ENCODE results near the gene PDIA5. TPM values are rescaled to one million over a fixed set of nuclear protein-coding genes. Genes with fewer than 3 reads are reported as not detected.
A peak's percentile ranks its signal among the peaks of the same experiment; 100 is the strongest.

Gene PDIA5
- total RNA-seq, 2 donors from 2014 or later = 8.4 to 19.2 TPM

DNA sequence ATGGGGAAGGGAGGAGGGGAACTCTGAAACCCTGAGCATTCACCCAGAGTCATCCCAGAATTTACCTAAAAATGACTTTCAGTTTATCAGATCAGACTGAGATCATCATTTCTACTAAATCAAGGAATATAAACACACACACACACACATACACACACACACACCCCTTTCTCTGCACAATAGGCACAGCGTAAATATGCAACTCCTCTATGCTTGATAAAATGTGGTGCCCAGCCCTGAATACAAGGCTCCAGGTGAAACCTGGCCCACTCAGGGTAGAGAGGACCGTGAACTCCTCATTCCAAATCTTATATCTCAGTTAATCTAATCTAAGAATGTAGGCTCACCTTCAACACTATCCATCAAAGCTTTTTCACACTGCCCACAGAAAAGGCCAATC, 103.1 kb downstream of the PDIA5 start:
- peaks cover 35% of the 10 kb centered on the region for H3K36me3 Mint-ChIP-seq (ENCODE audit: low read depth)
- H3K27ac Mint-ChIP-seq = no peak overlapping the region
- H3K4me1 Mint-ChIP-seq = no peaks in the 10 kb centered on the region
- no peak for ATAC-seq (replicated peaks)
- no peaks in the 10 kb centered on the region for H3K27me3 Mint-ChIP-seq
- no peak overlapping the region for H3K4me3 Mint-ChIP-seq
- H3K9me3 Mint-ChIP-seq = peaks cover 3% of the 10 kb centered on the region

DNA sequence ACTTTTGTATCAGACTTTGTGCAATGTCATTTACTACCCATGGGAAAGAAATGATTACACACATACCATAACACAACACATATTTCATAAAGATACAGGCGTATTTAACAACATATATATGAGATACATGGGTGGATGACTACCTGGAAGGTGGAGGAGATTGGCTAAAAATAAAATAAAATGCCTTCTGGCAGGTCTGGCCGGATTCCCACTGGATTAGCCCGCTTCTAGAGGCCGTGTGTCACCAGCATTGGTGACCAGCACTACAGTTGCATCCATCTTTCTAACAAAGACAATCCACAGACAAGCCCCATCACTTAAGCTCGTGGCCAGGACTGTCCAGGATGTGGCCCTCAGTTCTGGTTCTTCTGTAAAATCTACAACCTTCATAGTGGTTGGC, 114.0 kb downstream of the PDIA5 start:
- Mint-ChIP-seq H3K27ac (no peak overlapping the region), H3K9me3 (peaks cover 5% of the 10 kb centered on the region), H3K36me3 (ENCODE audit: low read depth) (peaks cover 4% of the 10 kb centered on the region), H3K27me3 (no peaks in the 10 kb centered on the region), H3K4me3 (no peak overlapping the region), H3K4me1 (no peaks in the 10 kb centered on the region)
- no peak for ATAC-seq (replicated peaks)

DNA sequence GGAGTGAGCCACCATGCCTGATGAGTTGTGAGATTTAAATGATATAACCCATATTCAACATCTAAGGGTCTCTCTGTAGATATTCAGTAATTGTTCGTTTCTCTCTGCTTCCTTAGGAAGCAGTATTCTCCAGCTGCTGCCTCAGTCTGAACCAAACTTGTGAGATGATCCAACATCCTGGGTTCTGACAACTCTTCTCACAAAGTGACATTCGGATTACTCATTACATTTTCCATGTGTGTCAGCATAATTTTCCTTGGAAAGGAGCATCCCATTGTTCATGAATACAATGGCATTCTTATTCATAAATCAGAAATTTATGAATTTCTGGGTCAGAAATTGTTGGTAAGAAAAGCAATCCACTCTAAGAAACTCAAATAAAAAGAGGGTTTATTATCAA, 119.9 kb downstream of the PDIA5 start:
- H3K36me3 Mint-ChIP-seq (ENCODE audit: low read depth) = no peaks in the 10 kb centered on the region

DNA sequence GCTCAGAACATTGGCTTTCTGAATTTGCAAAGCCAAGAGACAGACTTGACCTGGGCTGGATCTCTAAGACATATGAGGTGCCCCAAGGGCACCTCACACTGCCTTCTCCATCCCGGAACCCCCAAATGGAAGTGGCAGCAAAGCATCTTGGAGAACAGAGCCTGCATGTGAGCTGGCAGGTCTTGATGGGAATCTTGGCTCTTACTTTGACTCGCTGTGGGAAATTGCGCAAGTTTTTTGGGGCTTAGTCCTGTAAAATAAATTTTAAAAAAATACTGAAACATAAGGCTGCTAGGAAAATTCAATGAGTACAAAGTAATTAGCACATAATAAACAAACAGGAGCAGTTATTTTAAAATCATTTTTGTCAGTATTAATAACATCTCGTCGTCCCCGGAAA, 121.2 kb downstream of the PDIA5 start:
- Mint-ChIP-seq H3K4me3 (no peak overlapping the region), H3K27me3 (peaks cover 4% of the 10 kb centered on the region), H3K4me1 (no peaks in the 10 kb centered on the region), H3K27ac (no peak overlapping the region), H3K36me3 (ENCODE audit: low read depth) (no peaks in the 10 kb centered on the region), H3K9me3 (no peaks in the 10 kb centered on the region)
- no peak for ATAC-seq (replicated peaks)

More for the DNA sequence above, 119.9 kb downstream of the PDIA5 start:
- Mint-ChIP-seq H3K27me3 (peaks cover 4% of the 10 kb centered on the region), H3K9me3 (peaks cover 5% of the 10 kb centered on the region), H3K4me1 (no peaks in the 10 kb centered on the region), H3K4me3 (no peak overlapping the region), H3K27ac (no peak overlapping the region)
- no peak for ATAC-seq (replicated peaks)

DNA sequence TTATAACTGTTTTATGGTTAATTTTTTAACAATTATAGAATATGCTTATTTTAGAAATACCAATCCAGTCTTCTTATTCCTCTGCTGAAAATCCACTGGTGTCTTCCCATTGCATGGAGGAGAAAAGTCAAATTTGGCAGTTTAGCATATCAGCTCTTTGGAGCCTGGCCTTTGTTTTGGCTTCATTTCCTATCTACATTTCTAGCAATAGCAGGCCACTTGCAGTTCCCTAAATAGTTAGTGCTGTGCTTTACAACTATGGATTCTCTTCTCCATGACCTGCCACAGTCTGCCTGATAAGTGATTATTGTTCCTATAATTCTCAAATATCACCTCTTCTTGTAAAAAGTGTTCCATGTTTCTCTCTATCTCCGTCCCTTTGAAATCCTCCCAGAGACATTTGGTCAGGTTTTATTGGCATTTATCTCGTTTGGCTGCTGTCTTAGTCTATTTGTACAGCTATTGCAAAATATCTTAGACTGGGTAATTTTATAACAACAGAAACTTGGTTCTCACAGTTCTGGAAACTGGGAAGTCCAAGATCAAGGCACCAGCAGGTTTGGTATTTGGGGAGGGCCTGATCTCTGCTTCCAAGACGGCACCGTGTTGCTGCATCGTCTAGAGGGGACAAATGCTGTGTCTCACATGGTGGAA, 126.8 kb downstream of the PDIA5 start:
- Mint-ChIP-seq H3K36me3 (ENCODE audit: low read depth) (no peaks in the 10 kb centered on the region), H3K4me3 (no peak overlapping the region), H3K9me3 (no peaks in the 10 kb centered on the region), H3K4me1 (no peaks in the 10 kb centered on the region), H3K27me3 (no peaks in the 10 kb centered on the region), H3K27ac (no peak overlapping the region)
- ATAC-seq (replicated peaks) = no peak

DNA sequence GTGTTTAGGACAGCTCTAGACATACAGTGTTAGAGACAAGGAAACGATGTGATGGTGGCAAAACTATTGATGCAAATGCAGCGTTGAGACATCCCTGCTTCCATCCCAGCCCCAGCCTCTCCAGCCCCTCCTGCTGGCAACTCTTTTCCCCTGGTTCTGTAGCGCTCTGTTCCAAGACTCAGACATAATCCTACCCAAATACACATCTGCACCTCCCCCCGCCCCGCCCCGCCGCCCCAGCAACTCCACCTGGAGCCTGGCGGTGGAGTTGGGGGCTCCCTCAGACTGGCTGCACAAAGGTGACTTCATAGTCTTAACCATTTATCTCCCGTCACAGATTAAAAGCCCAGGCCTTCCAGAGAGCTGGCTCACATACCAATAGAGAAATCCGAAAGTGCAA, 127.7 kb downstream of the PDIA5 start:
- H3K27ac Mint-ChIP-seq = no peak overlapping the region
- no peaks in the 10 kb centered on the region for H3K4me1 Mint-ChIP-seq
- no peak for ATAC-seq (replicated peaks)

DNA sequence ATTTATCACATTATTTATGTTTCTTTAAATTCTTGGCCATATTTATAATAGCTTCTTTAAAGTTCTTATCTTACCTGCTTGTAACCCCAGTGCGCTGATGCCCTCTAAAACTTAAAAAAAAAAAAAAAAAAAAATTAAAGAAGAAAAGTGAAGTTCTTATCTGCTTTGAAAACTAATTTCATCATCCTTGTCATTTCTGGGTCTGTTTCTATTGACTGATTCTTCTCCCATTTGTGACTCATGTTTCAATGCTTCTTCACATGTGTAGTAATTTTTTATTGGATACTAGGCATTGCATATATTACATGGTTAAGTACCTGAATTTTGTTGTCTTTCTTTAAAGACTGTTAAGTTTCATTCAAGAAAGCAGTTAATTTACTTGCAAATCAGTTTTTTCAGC, 131.5 kb downstream of the PDIA5 start:
- peaks cover 10% of the 10 kb centered on the region for H3K4me1 Mint-ChIP-seq
- no peak for ATAC-seq (replicated peaks)
- no peaks in the 10 kb centered on the region for H3K27me3 Mint-ChIP-seq

More for the DNA sequence above, 127.7 kb downstream of the PDIA5 start:
- no peaks in the 10 kb centered on the region for H3K9me3 Mint-ChIP-seq
- no peaks in the 10 kb centered on the region for H3K27me3 Mint-ChIP-seq
- H3K4me3 Mint-ChIP-seq = no peak overlapping the region
- H3K36me3 Mint-ChIP-seq (ENCODE audit: low read depth) = no peaks in the 10 kb centered on the region

DNA sequence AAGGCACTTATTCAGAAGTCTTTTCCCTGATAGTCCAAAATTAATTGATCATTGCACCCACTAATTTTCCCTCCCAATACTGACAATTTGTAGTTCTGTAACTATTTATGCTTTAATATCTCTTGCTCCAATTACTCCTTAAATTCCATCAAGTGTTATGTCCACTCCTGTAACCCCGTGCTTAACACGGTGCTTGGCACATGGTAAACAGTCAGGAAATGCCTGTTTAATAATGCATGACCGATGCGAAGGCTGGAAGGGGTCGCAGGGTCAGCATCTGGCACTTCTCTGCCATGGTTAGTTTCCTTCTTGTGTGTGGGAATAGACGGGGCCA, 134.4 kb downstream of the PDIA5 start:
- peak overlapping the region; percentile 97 for H3K27ac Mint-ChIP-seq
- H3K4me3 Mint-ChIP-seq = peak overlapping the region; percentile 95
- no peaks in the 10 kb centered on the region for H3K9me3 Mint-ChIP-seq
- ATAC-seq (replicated peaks) = no peak
- no peaks in the 10 kb centered on the region for H3K27me3 Mint-ChIP-seq
- peaks cover 5% of the 10 kb centered on the region for H3K36me3 Mint-ChIP-seq (ENCODE audit: low read depth)
- peaks cover 10% of the 10 kb centered on the region for H3K4me1 Mint-ChIP-seq

More for the DNA sequence above, 131.5 kb downstream of the PDIA5 start:
- no peak overlapping the region for H3K4me3 Mint-ChIP-seq
- H3K36me3 Mint-ChIP-seq (ENCODE audit: low read depth) = no peaks in the 10 kb centered on the region
- H3K27ac Mint-ChIP-seq = no peak overlapping the region
- no peaks in the 10 kb centered on the region for H3K9me3 Mint-ChIP-seq

DNA sequence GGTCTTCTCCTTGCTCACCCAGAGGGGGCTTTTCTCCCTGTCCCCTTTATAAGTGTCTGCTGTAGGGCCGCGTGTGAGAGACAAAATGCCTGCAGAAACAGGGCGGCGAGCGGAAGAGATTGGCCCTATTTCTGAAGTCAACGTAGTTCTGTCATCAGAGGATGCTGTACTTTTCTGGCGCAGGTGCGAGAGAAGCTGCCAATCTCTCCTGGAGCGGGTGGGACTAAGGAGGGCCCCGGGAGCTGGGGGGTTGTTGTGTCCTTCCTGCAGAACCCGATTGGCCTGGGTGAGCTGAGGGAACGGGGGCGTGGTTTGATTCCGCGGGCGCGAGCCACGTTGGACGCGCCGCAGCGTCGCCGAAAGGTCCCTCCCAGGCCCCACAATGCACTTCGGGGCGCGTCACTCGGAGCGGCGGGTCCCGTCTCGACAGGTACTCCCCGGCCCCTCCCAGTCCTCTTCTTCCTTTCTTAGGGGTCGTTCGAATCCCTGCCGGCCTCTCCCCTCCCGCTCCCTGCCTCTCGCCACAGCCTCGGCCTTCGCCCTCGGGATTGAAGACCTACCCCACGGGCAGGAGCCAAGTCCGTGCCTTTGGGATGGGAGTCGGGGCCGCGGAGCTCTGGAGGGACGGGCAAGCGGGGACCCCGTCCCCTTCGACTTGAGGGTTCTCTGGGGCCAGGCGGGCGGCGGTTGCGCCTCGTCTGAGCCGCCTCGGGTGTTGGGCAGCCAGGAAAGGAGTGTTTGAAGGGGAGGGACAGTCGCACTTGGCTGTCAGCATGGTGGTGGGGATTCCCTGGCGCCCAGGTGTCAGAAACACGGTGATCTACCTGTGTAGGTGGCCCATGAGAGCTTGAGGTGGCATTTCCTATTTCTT, 135.0 kb downstream of the PDIA5 start, which contains the start of gene SEC22A:
Gene SEC22A (plus strand): TSS at position 387 of the 871 bp plus-strand sequence. CDS start 7,275 bp downstream, outside the sequence.
- peak; percentile 99 for ATAC-seq (replicated peaks)
- peak within 1 kb of the TSS; percentile 95 for H3K4me3 Mint-ChIP-seq
- H3K4me1 Mint-ChIP-seq = peaks cover 10% of the 10 kb centered on the region
- no peaks in the 10 kb centered on the region for H3K9me3 Mint-ChIP-seq
- H3K27me3 Mint-ChIP-seq = no peaks in the 10 kb centered on the region
- H3K27ac Mint-ChIP-seq = peak within 1 kb of the TSS; percentile 97
- H3K36me3 Mint-ChIP-seq (ENCODE audit: low read depth) = peaks cover 6% of the 10 kb centered on the region

DNA sequence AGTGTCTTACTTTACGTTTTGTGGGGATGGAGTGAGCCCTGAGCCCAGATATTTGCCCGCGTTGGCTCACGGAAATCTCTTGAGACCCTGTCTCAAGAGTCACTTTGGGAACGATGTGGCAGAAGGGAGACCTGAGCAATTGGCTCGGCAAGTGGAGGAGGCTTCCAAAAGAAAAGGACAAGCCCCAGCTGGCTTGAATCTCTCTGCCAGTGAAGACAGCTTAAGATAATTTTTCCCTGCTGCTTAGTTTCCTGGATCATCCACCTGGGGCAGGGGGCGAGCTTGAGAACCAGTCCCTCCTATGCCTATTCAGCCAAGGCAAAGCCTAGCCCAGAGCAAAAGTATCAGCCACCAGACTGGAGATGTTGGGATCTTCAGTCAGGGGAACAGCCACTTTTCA, 135.6 kb downstream of the PDIA5 start:
- H3K9me3 Mint-ChIP-seq = no peaks in the 10 kb centered on the region

More for the DNA sequence above, 135.6 kb downstream of the PDIA5 start:
- Mint-ChIP-seq H3K27me3 (no peaks in the 10 kb centered on the region), H3K4me1 (peaks cover 10% of the 10 kb centered on the region), H3K36me3 (ENCODE audit: low read depth) (peaks cover 6% of the 10 kb centered on the region), H3K27ac (peak overlapping the region; percentile 97), H3K4me3 (peak overlapping the region; percentile 95)
- ATAC-seq (replicated peaks) = no peak

Other genes starting within 250 kb of the PDIA5 start
- gene SEMA5B, start 39.3 kb upstream of the PDIA5 start, total RNA-seq = under 1 TPM in 1 of 2 donors, not detected in 1; 0.40 TPM
- 10 to 100 TPM; 15.9 to 20.1 TPM for gene SEC22A, start 134.9 kb downstream of the PDIA5 start, total RNA-seq